ENCODE data around the gene ENTHD1.

ENTHD1 gene

DNA sequence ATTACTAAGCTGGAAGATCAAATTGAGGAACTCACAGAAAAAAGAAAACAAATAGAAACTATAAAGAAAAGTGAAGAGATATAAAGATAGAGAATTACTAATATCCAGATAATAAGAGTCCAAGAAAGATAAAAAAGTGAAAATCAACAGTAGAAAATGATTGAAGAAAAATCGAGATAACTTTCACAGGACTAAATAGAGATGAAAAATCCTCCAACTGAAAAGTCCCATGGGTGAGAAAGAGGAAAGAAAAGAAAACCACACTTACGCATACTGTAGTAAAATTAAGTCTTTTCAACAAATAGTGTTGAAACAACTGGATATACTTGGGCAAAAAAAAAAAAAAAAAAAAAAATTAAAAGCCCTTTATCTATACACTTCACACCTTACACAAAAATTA, 60.0 kb downstream of the ENTHD1 start:
- Histone ChIP-seq H3K27me3 (peaks cover 0 to 39% of the 10 kb centered on the region in 2 donors), H3K27ac (no peak overlapping the region), H3K4me3 (no peak overlapping the region), H3K9me3 (no peaks in the 10 kb centered on the region), H3K36me3 (no peaks in the 10 kb centered on the region), H3K4me1 (no peaks in the 10 kb centered on the region)
- TF ChIP-seq, protein P1, sequence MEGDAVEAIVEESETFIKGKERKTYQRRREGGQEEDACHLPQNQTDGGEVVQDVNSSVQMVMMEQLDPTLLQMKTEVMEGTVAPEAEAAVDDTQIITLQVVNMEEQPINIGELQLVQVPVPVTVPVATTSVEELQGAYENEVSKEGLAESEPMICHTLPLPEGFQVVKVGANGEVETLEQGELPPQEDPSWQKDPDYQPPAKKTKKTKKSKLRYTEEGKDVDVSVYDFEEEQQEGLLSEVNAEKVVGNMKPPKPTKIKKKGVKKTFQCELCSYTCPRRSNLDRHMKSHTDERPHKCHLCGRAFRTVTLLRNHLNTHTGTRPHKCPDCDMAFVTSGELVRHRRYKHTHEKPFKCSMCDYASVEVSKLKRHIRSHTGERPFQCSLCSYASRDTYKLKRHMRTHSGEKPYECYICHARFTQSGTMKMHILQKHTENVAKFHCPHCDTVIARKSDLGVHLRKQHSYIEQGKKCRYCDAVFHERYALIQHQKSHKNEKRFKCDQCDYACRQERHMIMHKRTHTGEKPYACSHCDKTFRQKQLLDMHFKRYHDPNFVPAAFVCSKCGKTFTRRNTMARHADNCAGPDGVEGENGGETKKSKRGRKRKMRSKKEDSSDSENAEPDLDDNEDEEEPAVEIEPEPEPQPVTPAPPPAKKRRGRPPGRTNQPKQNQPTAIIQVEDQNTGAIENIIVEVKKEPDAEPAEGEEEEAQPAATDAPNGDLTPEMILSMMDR (IDR thresholded peaks at IDR 0.05), result no peak
- DNase-seq, result no peak
- intact Hi-C loops (cut with DNase I; ENCODE audit: low total_unique reads), result no loop called here

DNA sequence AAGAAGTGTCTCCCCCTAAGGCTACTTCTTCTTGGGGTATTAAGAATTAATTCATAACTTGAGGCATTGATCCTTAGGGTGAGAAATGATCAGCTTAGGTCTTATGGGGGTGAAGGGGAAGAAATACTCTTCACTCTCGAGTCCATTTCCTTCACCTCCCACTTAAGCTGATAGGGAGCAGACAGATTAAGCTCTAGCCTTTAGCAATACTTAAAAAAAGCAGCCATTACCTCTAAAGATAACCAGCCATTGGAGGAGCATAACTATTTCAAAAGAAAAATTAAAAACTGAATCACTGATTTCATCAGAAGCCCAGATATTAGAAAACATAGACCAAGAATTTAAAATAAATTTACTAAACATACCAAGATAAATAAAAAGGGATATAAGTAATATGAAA, 60.5 kb downstream of the ENTHD1 start:
- H3K4me3 ChIP-seq, result no peak overlapping the region
- intact Hi-C loops (cut with DNase I; ENCODE audit: low total_unique reads), result no loop called here
- no peak overlapping the region for H3K27ac ChIP-seq
- no peaks in the 10 kb centered on the region for H3K9me3 ChIP-seq
- TF ChIP-seq, protein P1 (IDR thresholded peaks at IDR 0.05), result no peak
- no peak for DNase-seq
- H3K36me3 ChIP-seq, result no peaks in the 10 kb centered on the region
- no peaks in the 10 kb centered on the region for H3K4me1 ChIP-seq
- H3K27me3 ChIP-seq, result peaks cover 0 to 39% of the 10 kb centered on the region in 2 donors

DNA sequence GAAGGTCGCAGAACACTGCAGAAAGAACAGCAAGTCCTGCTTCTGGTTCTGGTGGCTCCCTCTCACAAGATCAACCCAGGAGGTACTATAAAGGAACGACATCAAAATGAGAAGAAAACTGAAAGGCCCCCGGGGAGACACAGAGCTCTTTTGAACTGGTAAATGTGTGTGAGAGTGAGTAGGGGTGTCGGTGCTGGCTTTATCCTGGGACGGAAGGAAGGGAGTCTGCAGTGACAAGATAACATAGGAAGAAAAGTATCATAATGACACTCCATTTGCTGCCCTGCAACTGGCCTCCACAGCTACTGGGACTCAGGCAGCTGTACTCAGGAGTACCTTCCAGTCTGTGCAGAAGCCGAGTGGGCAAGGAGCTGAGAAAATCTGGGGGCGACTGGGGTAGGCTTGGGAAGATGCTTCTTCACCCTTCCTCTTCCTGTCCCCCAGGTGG, 60.9 kb downstream of the ENTHD1 start:
- intact Hi-C loops (cut with DNase I; ENCODE audit: low total_unique reads), result no loop called here
- Histone ChIP-seq H3K27ac (no peak overlapping the region), H3K36me3 (no peaks in the 10 kb centered on the region), H3K27me3 (peaks cover 0 to 40% of the 10 kb centered on the region in 2 donors), H3K4me1 (no peaks in the 10 kb centered on the region), H3K9me3 (no peaks in the 10 kb centered on the region), H3K4me3 (no peak overlapping the region)
- TF ChIP-seq, protein P1 (IDR thresholded peaks at IDR 0.05), result no peak
- DNase-seq, result no peak

DNA sequence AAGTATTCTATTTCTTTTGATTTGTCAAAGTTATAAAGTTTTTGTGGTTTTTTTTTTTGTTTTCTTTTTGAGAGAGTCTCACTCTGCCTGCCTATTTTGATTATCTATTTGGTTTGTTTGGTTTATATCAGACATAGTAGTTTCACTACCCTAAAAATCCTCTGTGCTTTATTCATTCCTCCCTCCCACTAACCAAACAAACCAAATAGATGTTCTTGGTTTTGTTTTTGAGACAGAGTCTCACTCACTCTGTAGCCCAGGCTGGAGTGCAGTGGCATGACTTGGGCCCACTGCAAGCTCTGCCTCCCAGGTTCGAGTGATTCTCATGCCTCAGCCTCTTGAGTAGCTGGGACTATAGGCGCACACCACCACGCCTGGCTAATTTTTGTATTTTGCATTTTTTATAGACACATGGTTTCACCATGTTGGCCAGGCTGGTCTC, 67.9 kb downstream of the ENTHD1 start:
- no peaks in the 10 kb centered on the region for H3K36me3 ChIP-seq
- H3K27me3 ChIP-seq, result peaks cover 0 to 21% of the 10 kb centered on the region in 2 donors
- H3K4me1 ChIP-seq, result no peaks in the 10 kb centered on the region
- intact Hi-C loops (cut with DNase I; ENCODE audit: low total_unique reads), result no loop called here
- DNase-seq, result no peak
- no peak overlapping the region for H3K4me3 ChIP-seq
- H3K27ac ChIP-seq, result no peak overlapping the region
- TF ChIP-seq, protein P1 (IDR thresholded peaks at IDR 0.05), result no peak
- H3K9me3 ChIP-seq, result no peaks in the 10 kb centered on the region

DNA sequence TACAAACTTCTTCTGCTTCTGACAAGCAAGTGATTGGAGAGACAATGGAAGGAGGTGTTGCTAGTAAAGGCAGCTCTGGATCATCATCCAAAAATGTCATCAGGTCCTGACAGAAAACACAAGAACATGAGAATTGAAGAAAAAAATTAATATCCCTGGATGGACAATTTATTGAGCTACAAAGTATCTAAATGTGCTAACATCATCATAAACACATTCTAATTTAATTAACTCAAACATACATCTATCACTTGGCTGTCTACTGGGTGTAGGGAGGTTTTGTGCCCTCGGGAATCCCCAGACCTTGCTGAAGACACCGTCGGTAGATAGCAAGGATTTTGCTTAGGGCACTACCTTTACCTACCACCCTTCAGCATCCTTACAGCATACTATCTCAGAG, 72.6 kb downstream of the ENTHD1 start:
- TF ChIP-seq, protein P1 (IDR thresholded peaks at IDR 0.05), result no peak
- intact Hi-C loops (cut with DNase I; ENCODE audit: low total_unique reads), result no loop called here
- H3K9me3 ChIP-seq, result no peaks in the 10 kb centered on the region

DNA sequence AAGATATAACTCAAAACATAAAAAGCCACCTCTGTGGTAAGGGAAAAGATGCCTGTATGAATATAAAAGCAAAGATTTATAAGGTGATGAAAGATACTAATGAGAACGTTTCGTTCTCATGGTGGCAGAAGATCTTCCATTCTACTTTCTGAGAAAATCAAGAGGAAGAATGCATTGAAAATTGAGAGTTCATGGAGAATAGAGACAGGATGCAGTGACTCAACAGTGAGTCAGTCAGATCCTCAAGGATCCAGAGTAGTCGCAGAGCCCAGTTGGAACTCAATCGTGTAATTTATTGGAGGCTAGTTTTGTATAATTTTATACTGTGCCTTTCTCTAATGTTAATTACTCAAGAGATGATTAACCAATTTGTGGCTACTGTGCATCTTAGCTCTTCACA, 73.3 kb downstream of the ENTHD1 start:
- no peak overlapping the region for H3K4me3 ChIP-seq
- TF ChIP-seq, protein P1 (IDR thresholded peaks at IDR 0.05), result no peak
- peaks cover 0 to 1% of the 10 kb centered on the region in 2 donors for H3K27me3 ChIP-seq
- intact Hi-C loops (cut with DNase I; ENCODE audit: low total_unique reads), result no loop called here
- H3K9me3 ChIP-seq, result no peaks in the 10 kb centered on the region
- H3K36me3 ChIP-seq, result no peaks in the 10 kb centered on the region
- no peak overlapping the region for H3K27ac ChIP-seq
- no peaks in the 10 kb centered on the region for H3K4me1 ChIP-seq
- DNase-seq, result no peak

More for the DNA sequence above, 72.6 kb downstream of the ENTHD1 start:
- H3K27ac ChIP-seq, result no peak overlapping the region
- no peaks in the 10 kb centered on the region for H3K36me3 ChIP-seq
- no peak overlapping the region for H3K4me3 ChIP-seq
- no peak for DNase-seq
- H3K4me1 ChIP-seq, result no peaks in the 10 kb centered on the region
- no peaks in the 10 kb centered on the region for H3K27me3 ChIP-seq

Data from tibial artery (tissue), 4 donors.